ENCODE data around the gene LRRC4C.

LRRC4C gene

DNA sequence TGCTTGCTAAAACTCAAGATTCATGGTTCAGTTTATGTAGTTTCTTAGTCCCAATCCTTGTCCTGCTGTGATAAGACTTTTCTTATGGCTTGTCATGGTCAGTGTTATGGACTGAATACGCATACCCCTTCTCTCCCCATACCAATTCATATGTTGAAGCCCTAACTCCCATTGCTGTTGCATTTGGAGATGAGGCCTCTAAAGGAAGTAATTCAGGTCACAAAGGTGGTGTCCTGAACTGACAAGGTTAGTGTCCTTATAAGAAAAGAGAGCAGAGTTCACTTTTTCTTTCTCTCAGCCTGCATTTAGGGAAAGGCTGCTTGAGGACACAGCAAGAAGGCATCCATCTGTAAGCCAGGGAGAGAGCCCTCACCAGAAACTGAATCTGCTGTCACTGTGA lies 618.2 kb downstream of the LRRC4C start:
- TF ChIP-seq, protein P1, sequence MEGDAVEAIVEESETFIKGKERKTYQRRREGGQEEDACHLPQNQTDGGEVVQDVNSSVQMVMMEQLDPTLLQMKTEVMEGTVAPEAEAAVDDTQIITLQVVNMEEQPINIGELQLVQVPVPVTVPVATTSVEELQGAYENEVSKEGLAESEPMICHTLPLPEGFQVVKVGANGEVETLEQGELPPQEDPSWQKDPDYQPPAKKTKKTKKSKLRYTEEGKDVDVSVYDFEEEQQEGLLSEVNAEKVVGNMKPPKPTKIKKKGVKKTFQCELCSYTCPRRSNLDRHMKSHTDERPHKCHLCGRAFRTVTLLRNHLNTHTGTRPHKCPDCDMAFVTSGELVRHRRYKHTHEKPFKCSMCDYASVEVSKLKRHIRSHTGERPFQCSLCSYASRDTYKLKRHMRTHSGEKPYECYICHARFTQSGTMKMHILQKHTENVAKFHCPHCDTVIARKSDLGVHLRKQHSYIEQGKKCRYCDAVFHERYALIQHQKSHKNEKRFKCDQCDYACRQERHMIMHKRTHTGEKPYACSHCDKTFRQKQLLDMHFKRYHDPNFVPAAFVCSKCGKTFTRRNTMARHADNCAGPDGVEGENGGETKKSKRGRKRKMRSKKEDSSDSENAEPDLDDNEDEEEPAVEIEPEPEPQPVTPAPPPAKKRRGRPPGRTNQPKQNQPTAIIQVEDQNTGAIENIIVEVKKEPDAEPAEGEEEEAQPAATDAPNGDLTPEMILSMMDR (IDR thresholded peaks at IDR 0.05): no peak

DNA sequence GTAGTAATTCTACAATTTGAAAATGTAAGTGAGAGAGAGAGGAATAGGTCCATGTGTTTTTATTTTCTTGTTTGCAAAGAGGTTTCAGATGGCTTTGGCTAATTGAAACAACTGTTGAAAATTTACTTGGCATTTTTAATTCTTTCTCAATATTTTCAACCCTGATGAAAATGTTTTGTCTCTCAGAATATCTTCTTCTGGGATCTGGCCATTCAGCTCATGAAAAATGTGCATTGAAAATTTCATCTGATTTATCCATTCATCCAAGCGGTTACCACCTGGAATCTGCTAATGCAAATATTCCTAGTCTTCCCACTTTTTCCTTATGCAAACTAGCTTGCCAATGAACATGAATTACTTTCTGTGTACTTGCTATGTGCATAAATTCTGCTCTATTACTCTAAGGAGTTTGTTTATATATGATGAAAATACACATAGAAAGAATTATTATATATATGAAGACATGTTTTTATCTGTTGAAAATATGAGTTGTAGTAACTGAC lies 621.2 kb downstream of the LRRC4C start:
- TF ChIP-seq, protein P1 (IDR thresholded peaks at IDR 0.05): no peak

DNA sequence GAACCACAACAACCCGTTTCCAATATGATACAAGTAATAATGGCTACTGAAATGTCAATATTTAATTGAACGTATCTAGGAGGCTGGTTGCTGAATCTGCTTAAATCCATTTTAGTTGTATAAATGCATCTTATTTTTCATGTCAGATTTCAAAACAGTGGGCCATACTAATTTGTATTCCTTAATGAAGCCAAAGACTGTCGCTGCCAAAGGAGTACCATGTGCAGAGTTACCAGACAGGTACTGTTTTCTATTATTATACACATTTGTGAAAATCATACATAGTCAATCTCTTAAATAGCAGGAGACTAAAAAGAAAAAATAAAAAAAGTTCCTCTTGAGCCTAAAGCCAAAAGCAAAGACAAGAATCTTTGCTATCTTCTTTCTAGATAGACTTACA lies 632.3 kb downstream of the LRRC4C start:
- TF ChIP-seq, protein P1 (IDR thresholded peaks at IDR 0.05): no peak

DNA sequence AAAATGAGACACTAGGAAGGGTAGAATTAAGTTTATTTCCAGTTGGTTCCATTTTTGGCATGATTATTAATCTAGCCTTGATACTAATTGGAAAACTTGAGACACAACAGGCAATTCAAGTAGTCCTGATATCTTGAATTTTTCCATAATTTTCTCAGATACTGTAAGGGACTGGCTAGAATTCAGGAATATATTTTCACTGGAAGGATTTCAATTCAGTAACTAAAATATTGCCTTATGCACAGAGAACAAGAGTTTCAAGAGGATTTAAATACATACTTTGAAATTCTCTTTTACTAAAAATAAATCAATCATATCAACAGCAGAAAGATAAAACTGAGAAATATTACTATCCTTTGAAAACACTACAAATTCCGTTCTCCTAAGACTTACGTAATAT lies 632.9 kb downstream of the LRRC4C start:
- TF ChIP-seq, protein P1 (IDR thresholded peaks at IDR 0.05): no peak

DNA sequence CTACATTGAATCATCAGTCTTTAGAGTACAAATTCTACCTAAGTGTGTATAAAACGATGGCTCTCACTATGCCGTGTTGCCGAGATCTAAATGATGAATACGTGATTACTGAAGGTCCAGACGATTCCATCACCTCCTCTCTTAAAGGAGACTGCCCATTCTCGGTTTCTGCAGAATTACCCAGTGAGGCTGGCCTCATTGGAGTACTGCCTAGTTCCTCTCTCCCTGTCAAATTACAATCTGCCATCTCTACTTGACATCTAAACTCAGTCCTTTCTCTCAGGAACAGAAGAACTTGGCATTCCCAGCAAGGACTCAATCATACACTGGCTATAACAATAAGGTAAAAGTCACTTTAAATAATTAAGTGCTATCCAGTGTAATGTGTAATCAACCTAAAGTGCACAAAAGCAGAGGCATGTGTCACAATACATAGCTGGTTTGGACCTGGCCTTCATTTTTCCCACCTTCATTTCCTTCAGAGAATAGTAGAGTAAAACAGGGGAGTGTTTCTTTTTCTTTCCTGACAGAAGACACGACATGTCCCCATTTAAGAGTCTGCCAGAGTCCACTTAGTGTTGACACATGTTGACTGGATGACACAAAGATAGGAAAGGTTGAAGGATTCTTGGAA lies 634.1 kb downstream of the LRRC4C start:
- TF ChIP-seq, protein P1 (IDR thresholded peaks at IDR 0.05): no peak

DNA sequence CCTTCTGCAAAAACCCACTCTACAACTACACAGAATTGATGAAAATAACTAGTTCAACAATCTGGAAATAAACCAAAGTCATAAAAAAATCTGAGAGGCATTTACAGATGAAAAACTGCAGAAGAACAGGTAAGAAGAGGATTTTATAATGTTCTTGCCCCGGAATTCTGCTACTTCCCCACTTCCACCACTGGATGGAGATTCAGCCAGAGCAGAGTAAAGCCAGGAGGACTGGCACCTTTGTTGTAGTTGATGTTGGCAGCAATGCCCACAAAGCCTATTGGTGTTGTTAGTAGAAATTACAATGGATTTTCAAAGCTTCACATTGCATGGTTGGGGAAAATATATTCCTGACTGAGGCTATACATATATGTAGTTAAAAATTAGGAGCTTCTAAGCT lies 640.2 kb downstream of the LRRC4C start:
- TF ChIP-seq, protein P1 (IDR thresholded peaks at IDR 0.05): peak; percentile 19; the same call in 1 of the 2 replicates

DNA sequence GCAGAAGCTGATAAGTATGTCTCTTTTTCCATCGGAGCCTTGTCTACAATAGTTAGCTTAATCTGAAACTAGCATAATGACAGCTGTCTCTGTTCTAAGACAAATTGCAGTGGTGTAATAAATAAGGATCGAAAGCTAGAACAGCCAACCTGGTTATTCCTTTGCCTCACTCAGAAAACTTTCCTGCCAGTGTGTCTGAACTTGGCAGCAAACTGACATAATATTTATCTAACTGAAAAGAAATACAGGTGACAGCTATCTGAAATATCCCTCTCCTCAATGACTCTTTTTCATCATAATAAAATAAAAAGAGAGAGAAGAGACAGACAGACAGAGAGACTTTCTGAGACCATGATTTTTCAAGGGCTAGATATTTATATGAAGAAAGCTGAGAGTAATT lies 642.5 kb downstream of the LRRC4C start:
- TF ChIP-seq, protein P1 (IDR thresholded peaks at IDR 0.05): no peak

DNA sequence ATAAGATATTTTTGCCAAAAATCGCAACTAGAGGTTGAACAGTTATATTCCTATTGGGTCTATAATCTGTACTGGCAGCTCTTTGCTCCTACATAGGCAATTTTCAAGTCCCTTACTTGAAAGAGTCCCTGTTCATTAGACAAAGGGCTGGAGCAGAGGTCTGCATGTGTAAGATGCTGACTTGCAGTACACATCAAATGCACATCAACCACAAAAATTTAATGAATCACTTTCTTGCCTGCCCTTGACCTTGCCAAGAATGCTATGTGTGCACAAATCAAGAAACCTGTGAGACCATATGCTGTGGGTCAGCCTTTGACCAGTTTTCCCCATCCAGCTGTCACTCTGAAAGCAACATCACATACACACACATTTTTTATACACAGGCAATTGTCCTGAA lies 661.5 kb downstream of the LRRC4C start:
- TF ChIP-seq, protein P1 (IDR thresholded peaks at IDR 0.05): no peak
